SH-SY5Y (cell line): ENCODE data around the gene BEND7.

ENCODE experiments used
- GATA2 ChIP-seq: IDR thresholded peaks from 2 replicates; pipeline ENCODE4 v1.6.1; 2011; ENCODE audit warnings: mild to moderate bottlenecking, low read depth, low read length
- GATA3 ChIP-seq: IDR thresholded peaks from 2 replicates; pipeline ENCODE4 v1.6.1; 2011; ENCODE audit warnings: low read depth, mild to moderate bottlenecking, low read length, moderate library complexity

- TF ChIP-seq GATA3 (no peak), GATA2 (no peak)
Observed at GRCh38 chr10:13449296-13449695, 79.5 kb downstream of the BEND7 start.
